Activated CD4-positive, alpha-beta T cell treated with anti-CD3 and anti-CD28 coated beads, Interleukin-2, amount 10 ng/mL, durations not matched to agents 7 days and 5 days (primary cell): ENCODE data around the gene POU3F3. TPM values are rescaled to one million over a fixed set of nuclear protein-coding genes. Genes with fewer than 3 reads are reported as not detected.
A peak's percentile ranks its signal among the peaks of the same experiment; 100 is the strongest.

ENCODE experiments used
- CTCF ChIA-PET: fragments of 350-600 bp; sonication (Branson Sonifier 250); formaldehyde crosslinking; loops from one replicate; lab custom pipeline; 2021; ENCODE audit warnings: antibody characterized with exemption; lab: Charles Lee
- POLR2A ChIA-PET: fragments of 350-600 bp; sonication (Branson Sonifier 250); formaldehyde crosslinking; loops from one replicate; lab custom pipeline; 2021; ENCODE audit warnings: antibody characterized with exemption; lab: Charles Lee
- DNase-seq: peaks from one replicate; pipeline ENCODE4 v3.0.0-alpha.2; 2020
- H3K27ac Mint-ChIP-seq: one replicate; pipeline ENCODE4 v1.8.0; 2021; ENCODE audit warnings: mild to moderate bottlenecking, moderate library complexity, mixed read lengths
- H3K27me3 Mint-ChIP-seq: one replicate; pipeline ENCODE4 v1.8.0; 2021; ENCODE audit warnings: mixed read lengths
- H3K36me3 Mint-ChIP-seq: one replicate; pipeline ENCODE4 v1.8.0; 2021; ENCODE audit warnings: low read depth, mixed read lengths
- H3K4me1 Mint-ChIP-seq: one replicate; pipeline ENCODE4 v1.8.0; 2021; ENCODE audit warnings: mixed read lengths
- H3K4me3 Mint-ChIP-seq: one replicate; pipeline ENCODE4 v1.8.0; 2021; ENCODE audit warnings: mild to moderate bottlenecking, moderate library complexity, mixed read lengths
- H3K9me3 Mint-ChIP-seq: one replicate; pipeline ENCODE4 v1.8.0; 2021; ENCODE audit warnings: mixed read lengths
- total RNA-seq, 2 experiments: library from RNA; stranded (reverse); gene quantifications; one replicate each; pipeline ENCODE4 v1.2.3, GENCODE V29; 2021

POU3F3 gene
- total RNA-seq, 2 experiments from 2014 or later = not detected

- Mint-ChIP-seq H3K36me3 (no peaks in the 10 kb centered on the region), H3K4me3 (no peak overlapping the region), H3K27me3 (peaks cover 47% of the 10 kb centered on the region), H3K4me1 (peaks cover 12% of the 10 kb centered on the region), H3K9me3 (no peaks in the 10 kb centered on the region), H3K27ac (no peak overlapping the region)
- CTCF ChIA-PET = interaction anchor here (0.5 kb wide), 1 partner anchor 329 kb away, joined by 4 read pairs; no protein-coding TSS in a partner anchor
- POLR2A ChIA-PET = no interaction called here
- DNase-seq = no peak
Measured at GRCh38 chr2:104876606-104877570, 23.0 kb downstream of the POU3F3 start.

DNA sequence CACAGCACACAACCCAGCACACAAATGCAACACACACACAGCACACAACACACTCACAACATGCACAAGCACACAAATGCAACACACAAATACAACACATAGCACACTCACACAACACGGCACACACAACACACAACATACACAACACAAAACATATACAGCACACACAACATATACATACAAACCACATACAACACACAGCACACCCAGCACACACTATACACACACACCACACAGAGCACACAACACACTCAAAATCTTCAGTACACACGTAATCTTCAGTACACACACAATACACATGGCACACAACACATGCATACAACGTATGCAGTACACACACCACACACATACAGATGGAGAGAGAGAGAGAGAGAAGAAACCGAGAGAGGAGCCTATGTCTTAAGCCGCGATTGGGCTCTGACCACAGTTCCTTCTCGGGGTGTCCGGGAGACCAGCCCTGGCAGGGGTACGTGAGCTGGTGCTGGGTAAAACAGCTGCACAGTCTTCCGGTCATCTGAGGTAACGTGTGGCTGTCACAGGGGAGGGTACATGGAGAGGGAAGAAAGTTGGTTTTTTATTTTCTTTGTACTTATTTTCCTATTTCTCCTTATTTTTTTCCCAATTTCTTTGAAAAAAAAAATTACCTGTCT is 25.1 kb downstream of the POU3F3 start:
- no peak overlapping the region for H3K27ac Mint-ChIP-seq
- H3K4me1 Mint-ChIP-seq = no peaks in the 10 kb centered on the region
- peaks cover 38% of the 10 kb centered on the region for H3K27me3 Mint-ChIP-seq
- H3K4me3 Mint-ChIP-seq = no peak overlapping the region
- H3K9me3 Mint-ChIP-seq = no peaks in the 10 kb centered on the region
- ChIA-PET POLR2A (no interaction called here), CTCF (no interaction called here)
- no peak for DNase-seq
- no peaks in the 10 kb centered on the region for H3K36me3 Mint-ChIP-seq

DNA sequence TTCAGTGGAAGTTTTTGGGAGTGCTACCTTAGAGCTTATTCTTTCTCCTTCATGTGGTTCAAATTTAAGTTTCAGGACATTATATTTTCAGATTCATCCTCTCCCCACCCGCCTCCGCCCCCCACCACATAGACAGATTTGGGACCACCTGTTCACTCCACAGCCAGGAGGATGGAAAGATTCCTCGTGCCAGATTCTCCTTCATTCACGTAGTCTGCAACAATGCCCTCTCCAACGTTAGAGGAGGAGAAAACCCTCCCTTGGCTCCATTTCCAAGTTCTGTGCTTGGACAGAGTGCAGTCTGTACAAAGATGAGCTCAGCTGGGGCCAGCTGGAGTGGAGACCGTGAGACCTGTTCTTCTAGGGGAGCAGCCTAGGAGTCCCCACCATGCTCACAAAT is 26.2 kb downstream of the POU3F3 start:
- H3K4me1 Mint-ChIP-seq = no peaks in the 10 kb centered on the region
- H3K9me3 Mint-ChIP-seq = no peaks in the 10 kb centered on the region
- no peaks in the 10 kb centered on the region for H3K36me3 Mint-ChIP-seq
- POLR2A ChIA-PET = no interaction called here
- H3K27me3 Mint-ChIP-seq = peaks cover 29% of the 10 kb centered on the region
- H3K27ac Mint-ChIP-seq = no peak overlapping the region
- no peak overlapping the region for H3K4me3 Mint-ChIP-seq
- DNase-seq = no peak
- CTCF ChIA-PET = no interaction called here

- peaks cover 16% of the 10 kb centered on the region for H3K27me3 Mint-ChIP-seq
Measured at GRCh38 chr2:104883357-104883756, 29.4 kb downstream of the POU3F3 start.

DNA sequence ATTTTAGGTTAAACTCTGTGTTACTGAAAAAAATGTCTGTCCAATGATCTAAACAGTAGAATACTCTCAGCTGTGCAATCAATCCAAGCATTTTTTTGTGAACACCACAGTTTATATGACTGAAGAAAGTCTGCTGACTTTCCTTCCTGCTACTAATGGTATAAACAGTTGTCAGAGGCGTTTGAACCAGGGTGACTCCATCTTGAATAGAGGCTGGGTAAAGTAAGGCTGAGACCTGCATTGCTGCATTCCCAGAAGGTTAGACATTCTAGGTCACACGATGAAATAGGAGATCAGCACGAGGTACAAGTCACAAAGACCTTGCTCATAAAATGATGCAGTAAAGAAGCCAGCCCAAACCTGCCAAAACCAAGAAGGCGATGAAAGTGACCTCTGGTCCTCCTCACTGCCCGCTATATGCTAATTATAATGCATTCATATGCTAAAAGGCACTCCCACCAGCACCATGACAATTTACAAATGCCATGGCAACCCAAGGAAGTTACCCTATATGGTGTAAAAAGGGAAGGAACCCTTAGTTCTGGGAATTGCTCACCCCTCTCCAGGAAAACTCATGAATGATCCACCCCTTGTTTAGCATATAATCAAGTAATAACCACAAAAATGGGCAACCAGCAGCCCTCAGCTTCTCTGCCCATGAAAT is 31.3 kb downstream of the POU3F3 start:
- no peaks in the 10 kb centered on the region for H3K36me3 Mint-ChIP-seq
- H3K4me3 Mint-ChIP-seq = no peak overlapping the region
- no peak overlapping the region for H3K27ac Mint-ChIP-seq
- CTCF ChIA-PET = no interaction called here
- no peaks in the 10 kb centered on the region for H3K9me3 Mint-ChIP-seq
- peaks cover 17% of the 10 kb centered on the region for H3K4me1 Mint-ChIP-seq
- H3K27me3 Mint-ChIP-seq = peaks cover 10% of the 10 kb centered on the region
- POLR2A ChIA-PET = no interaction called here
- no peak for DNase-seq

More at GRCh38 chr2:104883357-104883756, 29.4 kb downstream of the POU3F3 start:
- no peaks in the 10 kb centered on the region for H3K9me3 Mint-ChIP-seq
- H3K4me3 Mint-ChIP-seq = no peak overlapping the region
- DNase-seq = no peak
- ChIA-PET POLR2A (no interaction called here), CTCF (no interaction called here)
- H3K36me3 Mint-ChIP-seq = no peaks in the 10 kb centered on the region
- H3K27ac Mint-ChIP-seq = no peak overlapping the region
- peaks cover 6% of the 10 kb centered on the region for H3K4me1 Mint-ChIP-seq

GRCh38 chr2:104887676-104888075 is 33.8 kb downstream of the POU3F3 start:
- DNase-seq = no peak
- H3K4me1 Mint-ChIP-seq = peaks cover 18% of the 10 kb centered on the region
- ChIA-PET POLR2A (no interaction called here), CTCF (interaction anchor here (1.5 kb wide), 1 partner anchor 12 kb away, joined by 4 read pairs; no protein-coding TSS in a partner anchor)
- H3K27me3 Mint-ChIP-seq = peaks cover 8% of the 10 kb centered on the region
- H3K36me3 Mint-ChIP-seq = no peaks in the 10 kb centered on the region
- H3K4me3 Mint-ChIP-seq = no peak overlapping the region
- no peaks in the 10 kb centered on the region for H3K9me3 Mint-ChIP-seq
- H3K27ac Mint-ChIP-seq = no peak overlapping the region

DNA sequence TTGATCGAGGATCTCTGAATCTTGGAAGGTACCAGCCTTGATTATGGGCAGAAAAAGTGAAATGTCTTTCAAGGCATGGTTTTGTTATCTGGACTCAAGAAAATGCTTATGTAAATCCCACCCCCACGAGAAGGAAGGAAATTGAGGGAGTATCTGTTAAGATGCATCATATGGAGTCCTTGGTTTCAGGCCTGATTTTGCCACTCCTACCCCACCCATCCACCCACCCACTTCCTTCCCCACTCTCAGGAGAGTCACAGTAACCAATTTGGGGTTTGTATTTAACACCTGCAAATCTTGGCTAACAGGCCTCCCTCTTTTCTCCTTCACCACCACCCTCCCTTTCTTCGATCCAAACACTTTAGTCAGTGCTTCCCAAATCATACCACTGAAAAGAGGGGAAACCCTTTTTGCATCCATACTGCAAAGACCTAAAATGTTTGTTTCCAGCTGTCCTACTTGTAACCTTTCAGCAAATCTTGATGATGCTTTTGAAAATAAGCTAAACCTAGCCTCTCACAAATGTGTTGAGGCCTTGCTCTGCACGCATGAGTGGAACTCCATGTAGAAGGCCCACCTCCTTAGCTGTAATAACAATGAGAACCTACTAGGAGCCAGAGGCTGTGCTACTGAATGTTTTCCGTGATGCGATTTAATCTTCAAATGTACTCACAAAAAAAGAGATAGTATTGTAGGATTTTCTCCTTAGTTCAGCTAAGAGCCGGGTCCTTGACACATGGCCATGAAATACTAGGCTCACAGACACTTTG is 34.8 kb downstream of the POU3F3 start:
- ChIA-PET CTCF (interaction anchor here (1.5 kb wide), 1 partner anchor 13 kb away, joined by 4 read pairs; no protein-coding TSS in a partner anchor), POLR2A (no interaction called here)
- Mint-ChIP-seq H3K4me3 (no peak overlapping the region), H3K27me3 (peaks cover 4% of the 10 kb centered on the region), H3K4me1 (peaks cover 18% of the 10 kb centered on the region), H3K9me3 (no peaks in the 10 kb centered on the region), H3K36me3 (no peaks in the 10 kb centered on the region), H3K27ac (peak overlapping the region; percentile 41)
- no peak for DNase-seq

GRCh38 chr2:104889291-104889959 is 35.5 kb downstream of the POU3F3 start:
- Mint-ChIP-seq H3K9me3 (no peaks in the 10 kb centered on the region), H3K4me1 (peaks cover 18% of the 10 kb centered on the region), H3K27ac (no peak overlapping the region), H3K4me3 (no peak overlapping the region), H3K27me3 (no peaks in the 10 kb centered on the region), H3K36me3 (no peaks in the 10 kb centered on the region)
- ChIA-PET CTCF (interaction anchor here (1.5 kb wide), 1 partner anchor 14 kb away, joined by 4 read pairs; no protein-coding TSS in a partner anchor), POLR2A (no interaction called here)
- no peak for DNase-seq

DNA sequence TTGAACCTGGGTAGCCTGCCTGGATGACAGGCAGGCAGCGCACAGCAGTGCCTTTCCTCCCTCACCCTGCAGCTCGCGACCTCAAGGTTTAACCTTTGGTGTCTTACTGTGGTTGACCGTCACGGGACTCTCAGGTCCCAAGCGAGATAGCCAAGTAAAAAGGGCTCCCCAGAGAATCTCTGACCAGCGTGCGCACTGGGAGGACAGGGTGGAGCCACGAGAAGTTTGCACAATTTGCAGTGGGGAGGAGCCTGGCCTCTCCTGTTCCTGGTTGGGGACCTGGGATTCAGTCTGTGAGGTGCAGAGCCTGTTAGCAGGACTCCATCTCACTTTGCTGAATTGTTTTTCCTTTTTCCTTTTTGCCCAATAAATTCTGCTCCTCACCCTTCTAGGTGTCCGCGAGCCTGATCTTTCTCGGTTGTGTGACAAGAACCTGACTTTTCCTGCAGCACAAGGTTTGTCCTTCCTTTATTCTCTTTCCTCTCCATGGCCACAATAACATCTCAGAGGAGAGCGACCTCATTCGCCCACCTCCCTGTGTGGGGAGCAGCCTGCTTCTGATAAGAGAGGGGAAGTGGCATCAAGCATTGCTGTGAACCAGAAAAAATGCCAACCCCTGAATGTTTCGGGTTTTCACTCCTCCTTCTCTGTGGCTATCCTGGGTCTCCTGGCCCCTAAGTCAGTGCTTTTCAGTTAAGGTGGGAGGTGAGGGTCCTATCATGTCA is 36.2 kb downstream of the POU3F3 start:
- H3K4me3 Mint-ChIP-seq = no peak overlapping the region
- H3K27me3 Mint-ChIP-seq = no peaks in the 10 kb centered on the region
- no peaks in the 10 kb centered on the region for H3K36me3 Mint-ChIP-seq
- peaks cover 18% of the 10 kb centered on the region for H3K4me1 Mint-ChIP-seq
- no peak overlapping the region for H3K27ac Mint-ChIP-seq
- ChIA-PET CTCF (no interaction called here), POLR2A (no interaction called here)
- H3K9me3 Mint-ChIP-seq = no peaks in the 10 kb centered on the region
- no peak for DNase-seq

- ChIA-PET POLR2A (no interaction called here), CTCF (no interaction called here)
- Mint-ChIP-seq H3K27ac (no peak overlapping the region), H3K4me3 (no peak overlapping the region), H3K27me3 (no peaks in the 10 kb centered on the region), H3K4me1 (peaks cover 18% of the 10 kb centered on the region), H3K9me3 (no peaks in the 10 kb centered on the region), H3K36me3 (no peaks in the 10 kb centered on the region)
- DNase-seq = no peak
Measured at GRCh38 chr2:104890685-104891069, 36.8 kb downstream of the POU3F3 start.

DNA sequence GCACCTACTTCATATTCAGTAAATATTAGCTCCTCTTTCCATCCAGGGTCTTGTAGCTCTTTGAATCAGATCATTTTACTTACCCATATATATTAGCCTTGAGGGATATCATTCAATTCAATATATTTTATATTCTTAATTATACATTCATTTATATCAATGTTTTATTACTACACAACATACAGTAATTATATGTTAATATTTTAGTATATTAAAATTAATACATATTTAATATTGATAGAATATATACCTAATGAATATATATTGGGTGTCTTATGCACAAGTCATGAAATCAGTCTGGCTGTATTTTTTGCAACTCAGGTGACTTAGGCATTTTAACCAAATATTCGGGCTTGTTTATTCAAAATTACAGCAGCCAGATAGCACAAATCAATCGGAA is 37.2 kb downstream of the POU3F3 start:
- no peak for DNase-seq
- peaks cover 18% of the 10 kb centered on the region for H3K4me1 Mint-ChIP-seq
- CTCF ChIA-PET = no interaction called here
- no peak overlapping the region for H3K4me3 Mint-ChIP-seq
- POLR2A ChIA-PET = no interaction called here
- no peaks in the 10 kb centered on the region for H3K9me3 Mint-ChIP-seq
- H3K27me3 Mint-ChIP-seq = no peaks in the 10 kb centered on the region
- H3K27ac Mint-ChIP-seq = no peak overlapping the region
- H3K36me3 Mint-ChIP-seq = no peaks in the 10 kb centered on the region
